PC-9 (cell line): ENCODE results near the gene CLDN14. TPM values are rescaled to one million over a fixed set of nuclear protein-coding genes. Genes with fewer than 3 reads are reported as not detected.

Experiments used
- BruUV-seq: library from RNA; stranded (reverse); fragments of 400-500 nt; replicated peaks from 2 replicates; lab custom pipeline; 2021; lab: Mats Ljungman, UMichigan
- CTCF ChIA-PET: fragments of 300-600 bp; sonication (Branson Sonifier 250); formaldehyde crosslinking; loops from one replicate; lab custom pipeline; 2022; ENCODE audit warnings: antibody characterized with exemption; lab: Charles Lee
- POLR2A ChIA-PET: fragments of 300-600 bp; sonication (Branson Sonifier 250); formaldehyde crosslinking; loops from one replicate; lab custom pipeline; 2022; ENCODE audit warnings: antibody characterized with exemption; ENCODE audit not compliant: unreplicated experiment; lab: Charles Lee
- DNase-seq, 2 experiments: peaks; one replicate each; pipeline versions ENCODE4 v3.0.0 to v3.0.0-alpha.2; 2015 to 2022; ENCODE audit warnings: mixed read lengths in 1 of 2
- H2AFZ ChIP-seq: fragments of 200-600 bp; sonication (generic); 2 replicates; pipeline ENCODE4 v1.8.1; 2017; ENCODE audit warnings: antibody characterized with exemption
- H3F3A ChIP-seq: fragments of 200-600 bp; sonication (generic); 2 replicates; pipeline ENCODE4 v1.8.1; 2017; ENCODE audit warnings: antibody characterized with exemption, mild to moderate bottlenecking, low read depth; ENCODE audit not compliant: insufficient read depth
- H3K27ac ChIP-seq: fragments of 200-600 bp; sonication (generic); 2 replicates; pipeline ENCODE4 v1.6.1; 2016; ENCODE audit warnings: mixed run types
- H3K27me3 ChIP-seq: fragments of 200-600 bp; sonication (generic); 2 replicates; pipeline ENCODE4 v1.6.1; 2016; ENCODE audit warnings: low read depth, mixed run types; ENCODE audit not compliant: insufficient read depth
- H3K36me3 ChIP-seq: fragments of 200-600 bp; sonication (generic); 2 replicates; pipeline ENCODE4 v1.6.1; 2016; ENCODE audit warnings: low read depth, mixed run types
- H3K4me1 ChIP-seq: fragments of 200-600 bp; sonication (generic); replicated peaks from 2 replicates; pipeline ENCODE4 v1.6.1; 2016; ENCODE audit warnings: mixed run types; ENCODE audit not compliant: insufficient read depth
- H3K4me2 ChIP-seq: fragments of 200-600 bp; sonication (generic); 2 replicates; pipeline ENCODE4 v1.6.1; 2017; ENCODE audit warnings: mixed run types
- H3K4me3 ChIP-seq: fragments of 200-600 bp; sonication (generic); 2 replicates; pipeline ENCODE4 v1.6.1; 2016; ENCODE audit warnings: mixed run types
- H3K79me2 ChIP-seq: fragments of 200-600 bp; sonication (generic); 2 replicates; pipeline ENCODE4 v1.6.1; 2017; ENCODE audit warnings: low read depth, mixed run types
- H3K9me2 ChIP-seq: fragments of 200-600 bp; sonication (generic); 2 replicates; pipeline ENCODE4 v1.8.1; 2017; ENCODE audit warnings: mild to moderate bottlenecking; ENCODE audit not compliant: insufficient read depth
- H3K9me3 ChIP-seq: fragments of 200-600 bp; sonication (generic); 2 replicates; pipeline ENCODE4 v1.8.1; 2016; ENCODE audit warnings: low read depth; ENCODE audit not compliant: insufficient read depth
- H4K20me1 ChIP-seq: fragments of 200-600 bp; sonication (generic); 2 replicates; pipeline ENCODE4 v1.8.1; 2017; ENCODE audit not compliant: insufficient read depth
- EZH2 ChIP-seq: fragments of 200-600 bp; sonication (generic); IDR thresholded peaks from 2 replicates; pipeline ENCODE4 v1.8.0; 2017; ENCODE audit warnings: antibody characterized with exemption, low read depth
- intact Hi-C: fragments of 100-400 bp; cut with micrococcal nuclease; formaldehyde crosslinking; loops from one replicate; pipeline ENCODE4 v1.10.0; 2022; ENCODE audit not compliant: unreplicated experiment
- total RNA-seq: library from RNA; stranded (reverse); gene quantifications from 2 replicates; pipeline ENCODE4 v1.2.3, GENCODE V29; 2021
- TF ChIP-seq, protein P1 (sequence below): fragments of 200-600 bp; sonication (generic); conservative IDR thresholded peaks from 2 replicates; pipeline ENCODE4 v1.6.1; 2017; ENCODE audit warnings: mixed run types, antibody characterized with exemption, mild to moderate bottlenecking, moderate library complexity

CLDN14 gene
- total RNA-seq, 1 experiment from 2014 or later = not detected

- Histone ChIP-seq H3K27ac (no peak overlapping the region), H3K9me3 (no peaks in the 10 kb centered on the region), H3K9me2 (no peaks in the 10 kb centered on the region), H2AFZ (no peak overlapping the region), H4K20me1 (no peaks in the 10 kb centered on the region), H3K4me1 (peaks cover 7% of the 10 kb centered on the region), H3K4me3 (no peak overlapping the region), H3K4me2 (no peak overlapping the region), H3F3A (0 out of 2 replicates have a peak, but pooled peaks cover 7% of the 10 kb centered on the region), H3K79me2 (no peaks in the 10 kb centered on the region), H3K36me3 (no peaks in the 10 kb centered on the region), H3K27me3 (no peaks in the 10 kb centered on the region)
- no peak for DNase-seq
- ChIA-PET CTCF (no interaction called here), POLR2A (interaction anchor here (0.5 kb wide), 1 partner anchor 146 kb away, joined by 3 read pairs; the partner anchor contains the start of gene MORC3)
- intact Hi-C loops = no loop called here
- BruUV-seq = no TSS peak
- TF ChIP-seq EZH2 = no peak
- TF ChIP-seq, protein P1, sequence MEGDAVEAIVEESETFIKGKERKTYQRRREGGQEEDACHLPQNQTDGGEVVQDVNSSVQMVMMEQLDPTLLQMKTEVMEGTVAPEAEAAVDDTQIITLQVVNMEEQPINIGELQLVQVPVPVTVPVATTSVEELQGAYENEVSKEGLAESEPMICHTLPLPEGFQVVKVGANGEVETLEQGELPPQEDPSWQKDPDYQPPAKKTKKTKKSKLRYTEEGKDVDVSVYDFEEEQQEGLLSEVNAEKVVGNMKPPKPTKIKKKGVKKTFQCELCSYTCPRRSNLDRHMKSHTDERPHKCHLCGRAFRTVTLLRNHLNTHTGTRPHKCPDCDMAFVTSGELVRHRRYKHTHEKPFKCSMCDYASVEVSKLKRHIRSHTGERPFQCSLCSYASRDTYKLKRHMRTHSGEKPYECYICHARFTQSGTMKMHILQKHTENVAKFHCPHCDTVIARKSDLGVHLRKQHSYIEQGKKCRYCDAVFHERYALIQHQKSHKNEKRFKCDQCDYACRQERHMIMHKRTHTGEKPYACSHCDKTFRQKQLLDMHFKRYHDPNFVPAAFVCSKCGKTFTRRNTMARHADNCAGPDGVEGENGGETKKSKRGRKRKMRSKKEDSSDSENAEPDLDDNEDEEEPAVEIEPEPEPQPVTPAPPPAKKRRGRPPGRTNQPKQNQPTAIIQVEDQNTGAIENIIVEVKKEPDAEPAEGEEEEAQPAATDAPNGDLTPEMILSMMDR = no peak
Observed at GRCh38 chr21:36466061-36466511, 13.8 kb downstream of the CLDN14 start.

GRCh38 chr21:36465478-36465877 is 14.4 kb downstream of the CLDN14 start:
- CTCF ChIA-PET = interaction anchor here (0.6 kb wide), 1 partner anchor 315 kb away, joined by 3 read pairs; no protein-coding TSS in a partner anchor

GRCh38 chr21:36464590-36464989 is 15.3 kb downstream of the CLDN14 start:
- Histone ChIP-seq H4K20me1 (no peaks in the 10 kb centered on the region), H3K9me3 (no peaks in the 10 kb centered on the region), H3K9me2 (no peaks in the 10 kb centered on the region), H3K4me1 (no peaks in the 10 kb centered on the region), H3F3A (no peaks in the 10 kb centered on the region), H3K36me3 (no peaks in the 10 kb centered on the region), H3K4me3 (no peak overlapping the region), H3K27ac (no peak overlapping the region), H3K4me2 (no peak overlapping the region), H2AFZ (no peak overlapping the region), H3K27me3 (no peaks in the 10 kb centered on the region), H3K79me2 (no peaks in the 10 kb centered on the region)
- BruUV-seq = no TSS peak
- TF ChIP-seq EZH2 = no peak
- TF ChIP-seq, protein P1 = no peak
- intact Hi-C loops = no loop called here
- DNase-seq = no peak
- ChIA-PET CTCF (no interaction called here), POLR2A (no interaction called here)

More at GRCh38 chr21:36465478-36465877, 14.4 kb downstream of the CLDN14 start:
- Histone ChIP-seq H2AFZ (no peak overlapping the region), H3K79me2 (no peaks in the 10 kb centered on the region), H3K27ac (no peak overlapping the region), H3K4me1 (peaks cover 1% of the 10 kb centered on the region), H3K4me3 (no peak overlapping the region), H3F3A (0 out of 2 replicates have a peak, but pooled peaks cover under 1% of the 10 kb centered on the region), H3K27me3 (no peaks in the 10 kb centered on the region), H3K36me3 (no peaks in the 10 kb centered on the region), H3K4me2 (no peak overlapping the region), H4K20me1 (no peaks in the 10 kb centered on the region), H3K9me2 (no peaks in the 10 kb centered on the region), H3K9me3 (no peaks in the 10 kb centered on the region)
- POLR2A ChIA-PET = interaction anchor here (0.5 kb wide), 1 partner anchor 146 kb away, joined by 3 read pairs; the partner anchor contains the start of gene MORC3
- DNase-seq = no peak
- intact Hi-C loops = no loop called here
- no TSS peak for BruUV-seq
- TF ChIP-seq, protein P1 = no peak
- TF ChIP-seq EZH2 = no peak
